Sigmoid colon (tissue), 7 donors: Measurements from ENCODE around the gene AGTPBP1. TPM values are rescaled to one million over a fixed set of nuclear protein-coding genes. Genes with fewer than 3 reads are reported as not detected.

Source experiments
- DNase-seq: peaks from one replicate; pipeline ENCODE4 v3.0.0-alpha.2; 2019
- H3K27ac ChIP-seq, 4 donors: fragments of 200-600 bp; sonication (generic); one replicate each; pipeline ENCODE4 v1.5.1; 2016 to 2019; ENCODE audit warnings: mild to moderate bottlenecking in 1 of 4
- H3K27me3 ChIP-seq, 3 donors: fragments of 200-600 bp; sonication (generic); one replicate each; pipeline ENCODE4 v1.5.1; 2019; ENCODE audit warnings: mild to moderate bottlenecking in 1 of 3
- H3K36me3 ChIP-seq, 4 donors: fragments of 200-600 bp; sonication (generic); one replicate each; pipeline ENCODE4 v1.5.1; 2016 to 2019
- H3K4me1 ChIP-seq, 4 donors: fragments of 200-600 bp; sonication (generic); one replicate each; pipeline ENCODE4 v1.5.1; 2017 to 2019
- H3K4me3 ChIP-seq, 4 donors: fragments of 200-600 bp; sonication (generic); one replicate each; pipeline ENCODE4 v1.5.1; 2017 to 2019; ENCODE audit warnings: mild to moderate bottlenecking in 2 of 4, moderate library complexity in 1 of 4
- H3K9me3 ChIP-seq, 4 donors: fragments of 200-600 bp in 3 of 4; sonication (generic) in 3 of 4; one replicate each; pipeline versions ENCODE4 v1.5.1 to v1.6.1; 2013 to 2019
- EP300 ChIP-seq, 4 donors: sonication (generic); formaldehyde crosslinking; IDR thresholded peaks; one replicate each; pipeline ENCODE4 v1.6.1; 2017; ENCODE audit warnings: antibody characterized with exemption in 4 of 4
- POLR2A ChIP-seq, 2 donors: fragments of 450-650 bp; IDR thresholded peaks; one replicate each; pipeline ENCODE4 v1.6.1; 2016; ENCODE audit warnings: antibody characterized with exemption in 2 of 2, mild to moderate bottlenecking in 2 of 2, moderate library complexity in 2 of 2
- POLR2AphosphoS5 ChIP-seq, 4 donors: sonication (generic); formaldehyde crosslinking; IDR thresholded peaks; one replicate each; pipeline ENCODE4 v1.6.1; 2017; ENCODE audit warnings: antibody characterized with exemption in 4 of 4
- WGBS, 2 donors: extraction: QIAGEN DNeasy Blood & Tissue Kit; methylation state at CpG; one replicate each; pipeline ENCODE4 v1.1.7; 2013; 5-methylcytosine and 5-hydroxymethylcytosine counted together
- intact Hi-C: fragments of 100-400 bp; cut with DNase I; formaldehyde crosslinking; loops from one replicate; pipeline ENCODE4 v1.15.1; 2023
- polyA plus RNA-seq, 3 donors: library from polyadenylated mRNA; stranded (reverse); fragments of 200-250 nt; gene quantifications; one replicate each; pipeline ENCODE4 v1.2.3, GENCODE V29; 2013
- total RNA-seq, 4 donors: library from RNA; depleted of rRNA; stranded (reverse); fragments of >200 nt; gene quantifications; one replicate each; pipeline ENCODE4 v1.1.0, GENCODE V29; 2016
- TF ChIP-seq, protein P1 (sequence below), 4 experiments: fragments of 450-650 bp in 3 of 4; fragments of 200-600 bp in 1 of 4; IDR thresholded peaks; one replicate each; pipeline ENCODE4 v1.5.1; 2016 to 2019; ENCODE audit warnings: antibody characterized with exemption in 4 of 4, mild to moderate bottlenecking in 3 of 4, moderate library complexity in 2 of 4
- donor health status: healthy with polysubstance abuse.
- donor health status: Bipolar disorder and iron deficiency.
- donor health status: healthy.

The AGTPBP1 gene
- total and polyA plus RNA-seq, 7 donors = 3.6 to 24.7 (median 17.1) TPM

DNA sequence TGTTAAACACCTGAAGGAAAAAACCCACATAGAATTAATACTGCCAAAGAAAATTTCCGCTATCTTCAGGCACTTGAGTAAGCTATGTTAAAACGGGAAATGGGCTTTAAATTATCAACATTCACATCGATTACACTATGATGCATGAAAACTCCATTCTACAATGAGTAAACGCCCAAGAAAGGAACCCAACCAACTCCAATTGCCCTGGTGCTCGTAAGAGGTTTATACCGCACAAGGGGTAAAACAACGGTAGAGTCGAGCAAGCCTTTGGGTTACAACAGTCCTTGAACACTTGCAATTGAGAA, 1.0 kb downstream of the AGTPBP1 start:
- no peaks in the 10 kb centered on the region for H3K9me3 ChIP-seq
- H3K27ac ChIP-seq = peak overlapping the region; percentile 80 to 92 (median 84)
- intact Hi-C loops = loop anchor here (5.0 kb wide), 1 partner anchor 67 kb away; no protein-coding TSS in a partner anchor
- no peak for DNase-seq
- no peaks in the 10 kb centered on the region for H3K27me3 ChIP-seq
- H3K36me3 ChIP-seq = no peaks in the 10 kb centered on the region
- peak overlapping the region; percentile 88 to 92 (median 90) for H3K4me3 ChIP-seq
- H3K4me1 ChIP-seq = peaks cover 0 to 19% (median 10%) of the 10 kb centered on the region in 4 donors
- 3 to 4% methylated on average over 8 of the region's 8 CpGs for WGBS, 2 donors
- TF ChIP-seq, protein P1, sequence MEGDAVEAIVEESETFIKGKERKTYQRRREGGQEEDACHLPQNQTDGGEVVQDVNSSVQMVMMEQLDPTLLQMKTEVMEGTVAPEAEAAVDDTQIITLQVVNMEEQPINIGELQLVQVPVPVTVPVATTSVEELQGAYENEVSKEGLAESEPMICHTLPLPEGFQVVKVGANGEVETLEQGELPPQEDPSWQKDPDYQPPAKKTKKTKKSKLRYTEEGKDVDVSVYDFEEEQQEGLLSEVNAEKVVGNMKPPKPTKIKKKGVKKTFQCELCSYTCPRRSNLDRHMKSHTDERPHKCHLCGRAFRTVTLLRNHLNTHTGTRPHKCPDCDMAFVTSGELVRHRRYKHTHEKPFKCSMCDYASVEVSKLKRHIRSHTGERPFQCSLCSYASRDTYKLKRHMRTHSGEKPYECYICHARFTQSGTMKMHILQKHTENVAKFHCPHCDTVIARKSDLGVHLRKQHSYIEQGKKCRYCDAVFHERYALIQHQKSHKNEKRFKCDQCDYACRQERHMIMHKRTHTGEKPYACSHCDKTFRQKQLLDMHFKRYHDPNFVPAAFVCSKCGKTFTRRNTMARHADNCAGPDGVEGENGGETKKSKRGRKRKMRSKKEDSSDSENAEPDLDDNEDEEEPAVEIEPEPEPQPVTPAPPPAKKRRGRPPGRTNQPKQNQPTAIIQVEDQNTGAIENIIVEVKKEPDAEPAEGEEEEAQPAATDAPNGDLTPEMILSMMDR (IDR thresholded peaks at IDR 0.05) = no peak
- TF ChIP-seq EP300 (IDR thresholded peaks at IDR 0.05) = no peak
- no peak for TF ChIP-seq POLR2A (IDR thresholded peaks at IDR 0.05)

DNA sequence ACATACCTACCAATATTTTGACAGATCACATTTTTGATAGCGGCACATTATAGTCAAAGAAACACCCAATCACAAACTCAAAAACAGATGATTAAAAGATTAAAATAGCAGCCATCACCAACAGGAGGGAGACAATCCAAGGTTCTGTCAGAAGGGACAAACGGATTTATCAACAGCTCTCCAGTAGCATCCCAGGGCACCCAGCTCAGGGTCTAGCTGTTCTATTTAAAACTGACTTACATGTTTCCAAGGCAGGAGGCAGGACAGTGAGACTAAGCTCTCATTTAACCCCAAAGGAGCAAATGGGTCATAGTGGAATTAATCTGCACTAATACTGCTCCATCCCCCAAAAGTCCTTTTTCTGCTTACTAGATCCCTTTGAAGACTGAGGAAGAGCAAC, 3.2 kb downstream of the AGTPBP1 start:
- 90 to 96% methylated on average over 2 of the region's 2 CpGs for WGBS, 2 donors
- Histone ChIP-seq H3K9me3 (no peaks in the 10 kb centered on the region), H3K27me3 (no peaks in the 10 kb centered on the region), H3K27ac (no peak overlapping the region), H3K36me3 (no peaks in the 10 kb centered on the region), H3K4me3 (no peak overlapping the region), H3K4me1 (peaks cover 0 to 19% (median 10%) of the 10 kb centered on the region in 4 donors)
- intact Hi-C loops = no loop called here
- no peak for TF ChIP-seq POLR2AphosphoS5 (IDR thresholded peaks at IDR 0.05)
- TF ChIP-seq, protein P1 (IDR thresholded peaks at IDR 0.05) = no peak
- TF ChIP-seq POLR2A (IDR thresholded peaks at IDR 0.05) = no peak
- no peak for TF ChIP-seq EP300 (IDR thresholded peaks at IDR 0.05)
- no peak for DNase-seq

DNA sequence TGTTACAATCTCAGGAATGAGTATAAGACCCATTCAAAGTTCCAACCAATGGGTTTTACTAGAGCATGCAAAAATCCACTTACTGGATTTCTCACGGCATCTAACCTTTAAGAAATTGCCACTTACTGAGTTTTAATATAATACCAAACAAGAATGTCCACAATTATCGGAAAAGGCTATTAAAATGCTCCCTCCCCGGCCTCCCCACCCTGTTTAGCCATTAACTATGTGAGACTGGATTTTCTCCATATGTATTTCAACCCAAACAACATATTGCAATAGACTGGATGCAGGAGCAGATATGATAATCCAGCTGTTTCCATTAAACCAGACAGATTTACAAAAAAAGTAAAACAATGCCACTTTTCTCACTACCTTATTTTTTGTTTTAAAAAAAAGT, 4.1 kb downstream of the AGTPBP1 start:
- no peak for DNase-seq
- intact Hi-C loops = no loop called here
- Histone ChIP-seq H3K4me1 (peaks cover 0 to 15% (median 7%) of the 10 kb centered on the region in 4 donors), H3K9me3 (no peaks in the 10 kb centered on the region), H3K36me3 (no peaks in the 10 kb centered on the region), H3K27me3 (no peaks in the 10 kb centered on the region), H3K4me3 (no peak overlapping the region), H3K27ac (no peak overlapping the region)
- WGBS, 2 donors = 76 to 84% methylated on average over 3 of the region's 3 CpGs
- TF ChIP-seq EP300 (IDR thresholded peaks at IDR 0.05) (no peak), POLR2A (IDR thresholded peaks at IDR 0.05) (no peak), POLR2AphosphoS5 (IDR thresholded peaks at IDR 0.05) (no peak)
- TF ChIP-seq, protein P1 (IDR thresholded peaks at IDR 0.05) = no peak

DNA sequence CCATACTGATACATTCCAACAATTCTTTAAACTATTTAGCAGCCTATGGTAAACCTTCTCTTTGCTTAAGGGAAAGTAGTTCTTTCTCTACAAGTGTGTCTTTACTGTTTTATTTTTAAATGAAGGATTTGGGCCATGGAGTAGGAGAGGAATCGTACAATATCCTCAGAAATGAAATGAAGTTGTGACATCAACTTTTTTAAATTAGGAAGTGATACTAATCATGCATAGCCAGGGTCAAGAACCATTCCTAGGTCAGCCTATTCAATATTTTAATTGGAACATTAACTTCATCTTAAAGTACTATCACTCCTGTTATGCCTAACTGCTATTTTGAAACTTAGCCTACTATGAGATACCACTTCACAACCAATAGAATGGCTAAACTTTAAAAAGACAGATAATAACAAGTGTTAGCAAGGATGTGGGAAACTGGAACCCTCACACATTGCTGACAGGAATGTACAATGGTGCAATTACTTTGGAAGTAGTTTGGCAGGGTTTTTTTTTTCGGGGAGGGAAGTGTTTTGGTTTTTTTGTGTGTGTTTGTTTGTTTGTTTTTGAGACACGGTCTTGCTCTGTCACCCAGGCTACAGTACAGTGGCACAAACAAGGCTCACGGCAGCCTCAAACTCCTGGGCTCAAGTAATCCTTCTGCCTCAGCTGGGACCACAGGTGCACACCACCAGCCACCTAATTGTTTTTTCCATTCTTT, 10.7 kb downstream of the AGTPBP1 start:
- no peaks in the 10 kb centered on the region for H3K9me3 ChIP-seq
- H3K27ac ChIP-seq = no peak overlapping the region
- H3K4me1 ChIP-seq = peaks cover 0 to 19% (median 4%) of the 10 kb centered on the region in 4 donors
- intact Hi-C loops = no loop called here
- DNase-seq = no peak
- WGBS, 2 donors = 81 to 88% methylated on average over 4 of the region's 4 CpGs
- H3K36me3 ChIP-seq = no peaks in the 10 kb centered on the region
- TF ChIP-seq EP300 (IDR thresholded peaks at IDR 0.05) (no peak), POLR2AphosphoS5 (IDR thresholded peaks at IDR 0.05) (no peak)
- H3K4me3 ChIP-seq = no peak overlapping the region
- H3K27me3 ChIP-seq = no peaks in the 10 kb centered on the region

DNA sequence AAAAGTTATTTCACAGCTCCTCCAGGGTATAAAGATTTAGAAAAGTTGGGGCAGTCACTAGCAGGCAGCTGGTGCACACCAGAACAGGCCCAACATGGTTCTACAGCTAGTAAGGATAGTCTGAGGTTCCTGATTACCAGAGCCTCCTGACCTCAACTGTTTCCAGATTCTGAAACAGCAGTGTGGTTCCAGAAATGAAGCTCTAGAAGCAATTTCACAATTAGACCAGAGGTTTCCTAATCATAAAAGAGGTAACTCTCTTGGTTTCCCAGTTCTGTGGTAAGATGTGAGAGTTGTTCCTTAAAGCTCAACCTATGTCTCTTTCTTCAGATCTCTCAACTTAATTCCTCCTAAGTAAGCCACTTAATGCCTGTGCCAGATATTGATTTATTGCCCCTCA, 11.9 kb downstream of the AGTPBP1 start:
- H3K9me3 ChIP-seq = no peaks in the 10 kb centered on the region
- intact Hi-C loops = no loop called here
- TF ChIP-seq EP300 (IDR thresholded peaks at IDR 0.05) (no peak), POLR2AphosphoS5 (IDR thresholded peaks at IDR 0.05) (no peak), POLR2A (IDR thresholded peaks at IDR 0.05) (no peak)
- TF ChIP-seq, protein P1 (IDR thresholded peaks at IDR 0.05) = no peak
- no peaks in the 10 kb centered on the region for H3K36me3 ChIP-seq
- DNase-seq = no peak
- no peak overlapping the region for H3K27ac ChIP-seq
- H3K4me3 ChIP-seq = no peak overlapping the region
- no peaks in the 10 kb centered on the region for H3K27me3 ChIP-seq
- H3K4me1 ChIP-seq = peaks cover 0 to 19% (median 4%) of the 10 kb centered on the region in 4 donors
